K562 (cell line): ENCODE data around the gene ACP5. TPM values are rescaled to one million over a fixed set of nuclear protein-coding genes. Genes with fewer than 3 reads are reported as not detected.
A peak's percentile ranks its signal among the peaks of the same experiment; 100 is the strongest.

ENCODE experiments used
- CLOCK ChIP-seq: fragments of 250-450 bp; sonication (Bioruptor Pico); IDR thresholded peaks from 2 replicates; pipeline ENCODE4 v1.4.0; 2020; ENCODE audit warnings: mild to moderate bottlenecking, moderate library complexity, borderline replicate concordance
- EHMT2 ChIP-seq: fragments of 450-650 bp; IDR thresholded peaks from 2 replicates; pipeline ENCODE4 v1.6.1; 2018; ENCODE audit warnings: antibody characterized with exemption
- HNRNPLL ChIP-seq: fragments of 200-400 bp; formaldehyde crosslinking; IDR thresholded peaks from 2 replicates; pipeline ENCODE4 v1.6.1; 2017; ENCODE audit warnings: low read length, low read depth, mild to moderate bottlenecking; ENCODE audit not compliant: poor library complexity, severe bottlenecking
- MAFF ChIP-seq: IDR thresholded peaks from 2 replicates; pipeline ENCODE4 v1.6.1; 2012; ENCODE audit warnings: low read length, improper control_type of control experiment
- MED1 ChIP-seq: sonication (generic); formaldehyde crosslinking; IDR thresholded peaks from 2 replicates; pipeline ENCODE4 v1.8.1; 2023; ENCODE audit warnings: missing genetic modification reagents, borderline replicate concordance
- MLLT1 ChIP-seq, 2 experiments: fragments of 450-650 bp; IDR thresholded peaks; 2 replicates each; pipeline ENCODE4 v1.6.1; 2016
- POLR2G ChIP-seq: fragments of 200-400 bp; formaldehyde crosslinking; IDR thresholded peaks from 2 replicates; pipeline ENCODE4 v1.6.1; 2017; ENCODE audit warnings: low read depth, mild to moderate bottlenecking, antibody characterized with exemption, low read length, moderate library complexity
- RBFOX2 ChIP-seq: fragments of 200-400 bp; formaldehyde crosslinking; IDR thresholded peaks from 2 replicates; pipeline ENCODE4 v1.6.1; 2017; ENCODE audit warnings: low read depth, mild to moderate bottlenecking, low read length, moderate library complexity
- RERE ChIP-seq: sonication (generic); formaldehyde crosslinking; IDR thresholded peaks from 2 replicates; pipeline ENCODE4 v1.8.0; 2023; ENCODE audit warnings: missing genetic modification reagents, mild to moderate bottlenecking, borderline replicate concordance
- SMARCA4 ChIP-seq: fragments of 450-650 bp; IDR thresholded peaks from 2 replicates; pipeline ENCODE4 v1.6.1; 2016
- TBL1XR1 ChIP-seq, 2 experiments: IDR thresholded peaks; 2 replicates each; pipeline ENCODE4 v1.6.1; 2012; ENCODE audit warnings: improper control_type of control experiment in 2 of 2, low read length in 2 of 2, mild to moderate bottlenecking in 1 of 2
- ZBTB12 ChIP-seq: fragments of 250-450 bp; sonication (Bioruptor Pico); IDR thresholded peaks from 2 replicates; pipeline ENCODE4 v1.4.0; 2020
- ZBTB43 ChIP-seq: sonication (generic); formaldehyde crosslinking; IDR thresholded peaks from 2 replicates; pipeline ENCODE4 v1.8.0; 2023; ENCODE audit warnings: mild to moderate bottlenecking, missing genetic modification reagents
- polyA plus RNA-seq, 8 experiments: library from polyadenylated mRNA; depleted of rRNA in 4 of 8; stranded (reverse) in 5 of 8; unstranded in 3 of 8; fragments of >200 nt; fragmentation: Nextera tagmentation in 2 of 8; fragmentation: Illumina TruSeq in 1 of 8; extraction: Ambion mirVana in 2 of 8; extraction: Trizol in 1 of 8; gene quantifications; 2 replicates each; pipeline versions ENCODE4 v1.2.1 to v1.2.3, GENCODE V29; 2011 to 2014; ENCODE audit warnings: inconsistent platforms in 1 of 8, missing spikeins in 1 of 8
- total RNA-seq, 7 experiments: library from RNA; depleted of rRNA in 6 of 7; stranded (reverse); fragments of >200 nt in 6 of 7; fragmentation: Illumina TruSeq in 2 of 7; extraction: Trizol in 2 of 7; gene quantifications; 2 replicates each; pipeline versions ENCODE4 v1.2.1 to v1.2.3, GENCODE V29; 2011 to 2021; ENCODE audit warnings: low replicate concordance in 1 of 7

ACP5 gene
- total and polyA plus RNA-seq, 9 of the 15 experiments (the other 6 are each of a cell fraction or from before 2014, with no cell fraction given) = 0.06 to 1.1 (median 0.31) TPM; not detected in 1

- TF ChIP-seq RERE (CRISPR knock-in tag) (no peak), MLLT1 (IDR thresholded peaks at IDR 0.05) (peak; percentile 27 to 36; a peak in 1 of 4 replicates), ZBTB12 (CRISPR knock-in tag) (no peak), EHMT2 (peak; percentile 62; the same call in 1 of the 2 replicates), SMARCA4 (peak; percentile 17; the same call in 1 of the 2 replicates), CLOCK (CRISPR knock-in tag) (no peak), MAFF (no peak), ZBTB43 (CRISPR knock-in tag) (no peak), POLR2G (no peak), HNRNPLL (no peak), TBL1XR1 (IDR thresholded peaks at IDR 0.05; ENCODE audit: low read length in 2 of 2) (no peak), RBFOX2 (no peak), MED1 (CRISPR knock-in tag) (no peak)
These were observed 42.9 kb downstream of the ACP5 start (continued) for GRCh38 chr19:11534538-11534937.
